GM18870 (cell line): ENCODE results near the gene OGFR.

Source experiments
- ATAC-seq: cut with Tn5 transposase; IDR thresholded peaks from one replicate; pipeline ENCODE4 v1.9.1; 2021; ENCODE audit warnings: moderate library complexity; ENCODE audit not compliant: unreplicated experiment

OGFR gene

DNA sequence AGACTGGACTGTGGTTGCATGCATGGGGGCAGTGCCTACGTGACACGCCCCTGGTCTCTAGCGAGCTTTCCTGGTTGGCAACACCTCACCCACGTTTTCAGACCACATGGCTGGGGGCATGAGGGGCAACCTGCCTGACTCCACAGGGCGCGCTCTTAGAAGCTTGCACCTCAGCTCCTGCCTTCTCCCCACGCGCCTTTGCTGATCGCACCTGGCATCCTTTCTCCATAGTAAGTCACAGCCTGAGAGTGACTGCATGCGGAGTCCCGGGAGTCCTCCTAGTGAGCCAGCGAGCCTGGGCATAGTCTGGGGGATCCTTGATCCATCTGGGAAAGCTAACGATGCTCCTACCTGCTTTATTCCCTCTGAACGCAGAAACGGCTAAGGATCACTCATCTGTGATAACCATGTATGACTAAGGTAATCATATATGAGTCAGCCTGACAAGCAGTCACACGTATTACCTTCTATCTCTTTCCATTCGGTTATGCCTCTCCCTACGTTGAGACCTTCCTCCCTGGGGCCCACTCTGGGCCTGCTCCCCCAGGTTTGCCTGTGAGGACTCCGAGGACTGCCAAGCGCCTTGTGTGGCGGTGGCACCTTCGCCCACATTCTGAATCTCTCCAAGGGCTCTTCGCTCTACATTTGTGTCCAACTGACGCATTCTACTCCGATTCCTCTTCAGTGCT is 52.4 kb downstream of the OGFR start:
- no peak for ATAC-seq

DNA sequence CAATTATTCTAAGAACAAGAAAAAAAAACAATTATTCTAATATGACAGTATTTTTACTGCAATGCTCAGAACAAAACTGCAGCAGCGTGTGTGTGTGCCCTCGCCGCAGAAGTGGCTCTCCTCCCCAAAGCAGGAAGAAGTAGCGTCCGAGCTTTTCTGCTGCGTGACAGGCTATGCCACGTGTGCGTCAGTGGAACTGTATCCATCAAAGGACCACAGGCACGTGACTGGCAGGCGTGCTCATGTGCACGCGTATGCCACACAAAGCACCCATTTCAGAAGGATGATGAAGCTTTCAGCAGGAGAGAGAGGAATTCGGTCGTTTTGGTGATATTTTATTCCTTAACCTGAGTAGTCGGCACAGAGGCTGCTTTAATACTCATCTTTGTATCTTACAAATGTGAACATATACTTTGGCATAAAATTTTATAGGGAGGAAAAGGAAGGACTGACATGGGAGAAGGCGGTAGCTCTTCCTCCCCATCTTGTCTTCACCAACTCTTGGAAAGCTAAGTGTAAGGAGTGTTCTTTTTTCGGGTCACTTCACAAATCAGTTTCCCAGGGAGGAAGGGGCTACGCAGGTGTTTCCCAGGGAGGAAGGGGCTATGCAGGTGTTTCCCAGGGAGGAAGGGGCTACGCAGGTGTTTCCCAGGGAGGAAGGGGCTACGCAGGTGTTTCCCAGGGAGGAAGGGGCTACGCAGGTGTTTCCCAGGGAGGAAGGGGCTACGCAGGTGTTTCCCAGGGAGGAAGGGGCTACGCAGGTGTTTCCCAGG is 53.6 kb downstream of the OGFR start:
- ATAC-seq, result no peak

DNA sequence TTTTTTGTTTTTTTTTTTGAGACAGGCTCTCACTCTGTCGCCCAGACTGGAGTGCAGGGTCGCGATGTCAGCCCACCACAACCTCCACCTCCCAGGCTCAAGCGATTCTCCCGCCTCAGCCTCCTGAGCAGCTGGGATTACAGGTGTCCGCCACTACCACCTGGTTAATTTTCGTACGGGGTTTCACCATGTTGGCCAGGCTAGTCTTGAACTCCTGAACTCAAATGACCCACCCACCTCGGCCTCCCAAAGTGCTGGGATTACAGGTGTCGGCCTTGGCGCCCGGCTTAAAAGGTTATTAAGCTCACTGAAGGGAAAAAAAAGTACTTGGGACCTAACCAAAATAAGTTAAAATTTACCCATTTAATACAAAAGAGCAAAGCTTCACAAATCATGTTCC is 55.1 kb downstream of the OGFR start:
- no peak for ATAC-seq

DNA sequence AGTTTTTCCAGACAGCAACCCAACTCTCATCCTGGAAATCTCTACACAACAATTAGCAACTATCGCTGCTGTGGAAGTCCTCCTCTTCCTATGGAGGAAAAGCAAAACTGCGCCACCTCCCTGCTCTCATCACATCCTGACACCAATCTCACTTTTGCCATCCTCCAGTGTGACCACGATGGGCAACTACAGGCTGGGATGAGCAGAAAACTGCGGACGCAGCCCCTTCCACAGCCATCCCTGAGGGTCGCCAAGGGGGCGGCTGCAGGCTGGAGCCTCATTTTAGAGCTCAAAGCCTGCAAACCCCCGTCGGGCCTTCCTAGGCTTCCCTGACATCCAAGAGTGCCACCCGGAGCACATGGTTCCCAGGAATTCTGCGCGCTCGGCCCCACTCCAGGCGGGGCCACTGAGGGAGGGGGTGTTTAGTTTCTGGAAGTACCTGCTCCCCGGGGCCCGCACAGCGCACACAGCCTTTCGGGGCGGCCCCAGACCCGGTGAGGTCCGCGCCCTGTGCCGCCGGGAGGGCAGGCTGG is 55.8 kb downstream of the OGFR start:
- ATAC-seq, result no peak

DNA sequence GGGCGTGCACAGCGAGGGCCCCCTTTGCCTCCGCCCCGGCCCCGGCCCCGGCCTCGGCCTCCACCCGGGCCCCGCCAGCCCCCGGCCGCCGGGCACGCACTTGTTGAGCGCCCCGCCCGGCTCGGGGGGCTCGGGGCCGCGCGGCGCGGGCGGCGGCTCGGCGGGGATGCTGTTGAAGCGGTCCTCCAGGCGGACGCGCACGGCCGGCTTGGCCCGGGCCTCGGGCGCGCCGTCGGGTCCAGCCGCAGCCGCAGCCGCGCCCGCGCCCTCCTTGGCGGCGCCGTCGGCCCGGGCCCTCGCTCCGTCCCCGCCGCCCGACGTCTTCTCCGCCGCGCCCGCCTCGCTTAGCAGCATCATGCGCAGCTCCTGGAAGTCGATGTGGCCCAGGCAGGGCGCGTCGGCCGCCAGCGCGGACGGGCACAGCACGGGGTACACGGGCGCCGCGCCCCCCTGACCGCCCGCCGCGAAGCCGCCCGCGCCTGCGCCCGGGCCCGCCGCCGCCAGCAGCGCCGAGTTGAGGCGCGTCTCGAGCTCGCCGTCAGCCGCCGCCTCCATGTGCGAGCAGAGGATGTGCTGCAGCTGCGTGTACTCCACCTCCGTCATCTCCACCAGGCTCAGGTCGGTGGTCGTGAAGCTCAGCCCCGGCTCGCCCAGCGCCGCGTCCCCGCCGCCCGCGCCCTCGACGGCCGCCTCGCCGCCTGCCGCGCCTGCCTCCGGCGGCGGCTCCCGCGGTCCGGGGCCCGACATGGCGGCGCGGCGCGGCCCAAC is 56.5 kb downstream of the OGFR start:
- ATAC-seq, result no peak

DNA sequence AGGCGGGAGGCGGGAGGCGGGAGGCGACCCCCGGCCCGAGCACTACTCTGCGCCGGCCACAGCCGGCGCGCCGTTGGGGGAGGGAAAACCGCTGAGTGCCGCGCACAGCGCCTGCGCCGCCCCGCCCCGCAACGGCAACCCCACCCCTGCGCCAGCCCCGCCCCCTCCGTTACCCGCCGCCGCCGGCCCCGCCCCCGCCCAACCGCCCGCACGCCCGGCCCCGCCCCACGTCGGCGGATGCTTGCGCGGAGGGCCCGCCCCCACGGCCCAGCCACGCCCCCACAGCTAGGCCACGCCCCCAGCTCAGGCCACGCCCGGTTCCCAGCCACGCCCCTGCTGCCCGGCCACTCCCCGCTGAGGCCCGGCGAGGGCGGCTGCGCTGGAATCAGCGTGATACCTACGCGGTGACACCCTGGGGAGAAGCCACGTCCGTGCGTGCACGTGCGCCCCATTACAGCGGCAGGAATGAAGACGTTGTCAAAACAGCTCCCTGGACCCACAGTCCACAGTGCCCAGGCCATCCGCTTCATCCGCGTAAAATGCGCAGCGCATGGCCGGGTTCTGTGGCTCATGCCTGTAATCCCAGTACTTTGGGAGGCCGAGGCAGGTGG is 57.2 kb downstream of the OGFR start, which contains the start of gene TCFL5:
Gene TCFL5, minus strand, starts transcription at position 97 of the 611 bp plus-strand sequence. CDS start 152 bp downstream, outside the sequence.
- ATAC-seq, result no peak
